ENCODE data around the gene IFNG. TPM values are rescaled to one million over a fixed set of nuclear protein-coding genes. Genes with fewer than 3 reads are reported as not detected.

IFNG gene
- total and polyA plus RNA-seq, 2 experiments from 2014 or later: 0.11 TPM; not detected in 1

GRCh38 chr12:68154779-68155178, 4.8 kb downstream of the IFNG start:
- H3K4me3 ChIP-seq: no peak overlapping the region
- no peak overlapping the region for H3K27ac ChIP-seq
- peak in 1 of 2 donors; percentile 40 for DNase-seq (ENCODE audit: low read depth in 1 of 2, low spot score in 1 of 2)
- TF ChIP-seq, protein P1, sequence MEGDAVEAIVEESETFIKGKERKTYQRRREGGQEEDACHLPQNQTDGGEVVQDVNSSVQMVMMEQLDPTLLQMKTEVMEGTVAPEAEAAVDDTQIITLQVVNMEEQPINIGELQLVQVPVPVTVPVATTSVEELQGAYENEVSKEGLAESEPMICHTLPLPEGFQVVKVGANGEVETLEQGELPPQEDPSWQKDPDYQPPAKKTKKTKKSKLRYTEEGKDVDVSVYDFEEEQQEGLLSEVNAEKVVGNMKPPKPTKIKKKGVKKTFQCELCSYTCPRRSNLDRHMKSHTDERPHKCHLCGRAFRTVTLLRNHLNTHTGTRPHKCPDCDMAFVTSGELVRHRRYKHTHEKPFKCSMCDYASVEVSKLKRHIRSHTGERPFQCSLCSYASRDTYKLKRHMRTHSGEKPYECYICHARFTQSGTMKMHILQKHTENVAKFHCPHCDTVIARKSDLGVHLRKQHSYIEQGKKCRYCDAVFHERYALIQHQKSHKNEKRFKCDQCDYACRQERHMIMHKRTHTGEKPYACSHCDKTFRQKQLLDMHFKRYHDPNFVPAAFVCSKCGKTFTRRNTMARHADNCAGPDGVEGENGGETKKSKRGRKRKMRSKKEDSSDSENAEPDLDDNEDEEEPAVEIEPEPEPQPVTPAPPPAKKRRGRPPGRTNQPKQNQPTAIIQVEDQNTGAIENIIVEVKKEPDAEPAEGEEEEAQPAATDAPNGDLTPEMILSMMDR (IDR thresholded peaks at IDR 0.05; ENCODE audit: low read depth, low read length): no peak
- no peaks in the 10 kb centered on the region for H3K27me3 ChIP-seq
- peaks cover 9% of the 10 kb centered on the region for H3K4me1 ChIP-seq (ENCODE audit: low read depth)
- H3K36me3 ChIP-seq: no peaks in the 10 kb centered on the region
- H3K9me3 ChIP-seq (ENCODE audit: low read depth): no peaks in the 10 kb centered on the region

DNA sequence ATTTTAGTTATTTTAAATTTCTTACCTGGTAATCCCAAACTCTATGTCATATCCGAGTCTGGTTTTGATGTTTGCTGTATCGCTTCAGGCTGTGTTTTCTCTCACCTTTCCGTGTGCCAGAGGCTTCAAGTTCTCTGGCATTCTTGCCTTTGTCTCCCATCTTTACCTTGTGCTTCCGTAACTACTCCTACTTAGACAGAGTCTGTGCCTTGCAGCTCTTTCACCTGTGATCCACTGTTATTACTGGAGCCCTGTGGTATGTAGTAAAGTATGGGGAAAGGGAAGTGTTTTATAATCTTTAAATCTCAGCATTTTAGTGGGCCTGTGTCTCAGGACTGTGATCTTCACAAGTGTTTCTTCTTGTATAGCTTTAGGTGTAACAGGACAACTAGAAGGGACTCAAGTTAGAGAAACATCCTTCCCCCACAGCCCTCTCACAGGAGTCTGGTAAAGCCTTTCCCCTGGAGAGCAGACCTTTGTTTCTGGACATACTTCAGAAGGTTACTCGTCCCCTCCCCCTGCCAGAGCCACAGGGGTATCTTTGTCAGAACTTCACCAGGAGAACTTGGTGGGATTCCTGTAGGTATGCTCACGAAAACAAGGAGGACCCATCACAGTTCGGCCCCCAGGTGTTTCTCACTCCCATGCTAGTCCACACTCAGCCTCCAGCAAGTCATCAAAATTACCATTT, 11.1 kb downstream of the IFNG start:
- H3K4me3 ChIP-seq: no peak overlapping the region
- H3K27me3 ChIP-seq: no peaks in the 10 kb centered on the region
- no peak overlapping the region for H3K27ac ChIP-seq
- H3K4me1 ChIP-seq (ENCODE audit: low read depth): peaks cover 18% of the 10 kb centered on the region
- TF ChIP-seq, protein P1 (IDR thresholded peaks at IDR 0.05; ENCODE audit: low read depth, low read length): no peak
- no peaks in the 10 kb centered on the region for H3K36me3 ChIP-seq
- no peaks in the 10 kb centered on the region for H3K9me3 ChIP-seq (ENCODE audit: low read depth)
- no peak for DNase-seq (ENCODE audit: low read depth in 1 of 2, low spot score in 1 of 2)

DNA sequence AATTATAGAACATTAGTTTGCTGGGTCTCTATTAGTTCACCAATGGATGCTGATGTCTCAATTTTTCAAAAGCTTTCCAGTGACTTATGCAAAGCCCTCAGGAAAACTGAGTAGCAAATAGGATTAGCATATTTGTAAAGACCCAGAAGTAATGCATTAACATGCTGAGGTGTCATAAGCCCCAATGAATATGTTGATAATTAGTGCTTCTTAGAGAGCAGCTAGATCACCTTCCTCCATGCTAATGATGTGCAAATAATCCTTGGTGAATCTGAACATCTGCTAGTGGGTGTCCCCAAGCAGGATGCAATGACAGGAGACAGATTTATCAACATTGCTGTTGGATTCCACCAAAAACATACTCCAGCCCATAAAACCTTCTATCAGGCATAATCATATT, 19.0 kb downstream of the IFNG start:
- DNase-seq (ENCODE audit: low read depth in 1 of 2, low spot score in 1 of 2): no peak
- Histone ChIP-seq H3K4me1 (ENCODE audit: low read depth) (peaks cover 18% of the 10 kb centered on the region), H3K4me3 (no peak overlapping the region), H3K27me3 (no peaks in the 10 kb centered on the region), H3K36me3 (no peaks in the 10 kb centered on the region), H3K27ac (no peak overlapping the region), H3K9me3 (ENCODE audit: low read depth) (no peaks in the 10 kb centered on the region)
- TF ChIP-seq, protein P1 (IDR thresholded peaks at IDR 0.05; ENCODE audit: low read depth, low read length): no peak

DNA sequence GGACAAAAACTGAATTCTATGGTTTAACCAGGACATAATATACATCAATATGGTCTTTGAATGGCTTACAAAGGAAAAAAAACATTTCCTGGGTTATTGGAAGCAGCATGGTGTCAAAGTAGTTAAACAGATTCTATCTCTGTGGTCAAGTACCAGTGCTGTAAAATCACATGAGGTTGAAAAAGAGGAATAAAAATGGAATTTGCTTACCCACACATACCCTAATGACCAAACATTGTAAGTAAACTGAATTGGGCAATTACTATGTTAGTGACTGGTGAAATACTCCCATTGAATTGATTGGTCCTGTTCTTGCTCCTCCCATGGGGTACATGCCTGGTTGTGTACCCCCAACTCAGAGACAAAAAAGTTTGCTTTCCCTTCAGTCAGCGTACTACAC, 19.6 kb downstream of the IFNG start:
- no peaks in the 10 kb centered on the region for H3K9me3 ChIP-seq (ENCODE audit: low read depth)
- TF ChIP-seq, protein P1 (IDR thresholded peaks at IDR 0.05; ENCODE audit: low read depth, low read length): no peak
- no peak overlapping the region for H3K27ac ChIP-seq
- no peaks in the 10 kb centered on the region for H3K27me3 ChIP-seq
- DNase-seq (ENCODE audit: low read depth in 1 of 2, low spot score in 1 of 2): no peak
- H3K36me3 ChIP-seq: no peaks in the 10 kb centered on the region
- H3K4me3 ChIP-seq: no peak overlapping the region
- peaks cover 13% of the 10 kb centered on the region for H3K4me1 ChIP-seq (ENCODE audit: low read depth)

GRCh38 chr12:68139001-68139400, 20.5 kb downstream of the IFNG start:
- H3K27me3 ChIP-seq: no peaks in the 10 kb centered on the region
- no peak for DNase-seq (ENCODE audit: low read depth in 1 of 2, low spot score in 1 of 2)
- TF ChIP-seq, protein P1 (IDR thresholded peaks at IDR 0.05; ENCODE audit: low read depth, low read length): no peak

More at GRCh38 chr12:68139001-68139400, 20.5 kb downstream of the IFNG start:
- H3K9me3 ChIP-seq (ENCODE audit: low read depth): no peaks in the 10 kb centered on the region
- H3K27ac ChIP-seq: no peak overlapping the region
- H3K4me1 ChIP-seq (ENCODE audit: low read depth): peaks cover 4% of the 10 kb centered on the region
- no peak overlapping the region for H3K4me3 ChIP-seq
- no peaks in the 10 kb centered on the region for H3K36me3 ChIP-seq
